ENCODE measurements around the gene EARS2. TPM values are rescaled to one million over a fixed set of nuclear protein-coding genes. Genes with fewer than 3 reads are reported as not detected.

The EARS2 gene
- total and polyA plus RNA-seq, 9 donors: 9.5 to 29.0 (median 18.5) TPM

GRCh38 chr16:23595246-23595950, 38.2 kb upstream of the EARS2 start:
- Histone ChIP-seq H3K36me3 (no peaks in the 10 kb centered on the region), H3K9me3 (no peaks in the 10 kb centered on the region), H3K4me1 (ENCODE audit: insufficient read depth) (peaks cover 7% of the 10 kb centered on the region), H3K4me3 (peak overlapping the region; percentile 99), H3K27ac (peak overlapping the region; percentile 57 to 87), H3K27me3 (no peaks in the 10 kb centered on the region)
- 13 to 18% (median 17%) methylated on average over 34 of the region's 34 CpGs for WGBS, 3 donors
- intact Hi-C loops (cut with DNase I): no loop called here
- DNase-seq: no peak
- no peak for TF ChIP-seq EP300 (IDR thresholded peaks at IDR 0.05)
- TF ChIP-seq POLR2A (IDR thresholded peaks at IDR 0.05): no peak
- TF ChIP-seq, protein P1, sequence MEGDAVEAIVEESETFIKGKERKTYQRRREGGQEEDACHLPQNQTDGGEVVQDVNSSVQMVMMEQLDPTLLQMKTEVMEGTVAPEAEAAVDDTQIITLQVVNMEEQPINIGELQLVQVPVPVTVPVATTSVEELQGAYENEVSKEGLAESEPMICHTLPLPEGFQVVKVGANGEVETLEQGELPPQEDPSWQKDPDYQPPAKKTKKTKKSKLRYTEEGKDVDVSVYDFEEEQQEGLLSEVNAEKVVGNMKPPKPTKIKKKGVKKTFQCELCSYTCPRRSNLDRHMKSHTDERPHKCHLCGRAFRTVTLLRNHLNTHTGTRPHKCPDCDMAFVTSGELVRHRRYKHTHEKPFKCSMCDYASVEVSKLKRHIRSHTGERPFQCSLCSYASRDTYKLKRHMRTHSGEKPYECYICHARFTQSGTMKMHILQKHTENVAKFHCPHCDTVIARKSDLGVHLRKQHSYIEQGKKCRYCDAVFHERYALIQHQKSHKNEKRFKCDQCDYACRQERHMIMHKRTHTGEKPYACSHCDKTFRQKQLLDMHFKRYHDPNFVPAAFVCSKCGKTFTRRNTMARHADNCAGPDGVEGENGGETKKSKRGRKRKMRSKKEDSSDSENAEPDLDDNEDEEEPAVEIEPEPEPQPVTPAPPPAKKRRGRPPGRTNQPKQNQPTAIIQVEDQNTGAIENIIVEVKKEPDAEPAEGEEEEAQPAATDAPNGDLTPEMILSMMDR (IDR thresholded peaks at IDR 0.05): no peak

- H3K4me3 ChIP-seq: no peak overlapping the region
- 93 to 97% (median 94%) methylated on average over 12 of the region's 12 CpGs for WGBS, 3 donors
Measured at GRCh38 chr16:23594186-23594585, 37.0 kb upstream of the EARS2 start.

DNA sequence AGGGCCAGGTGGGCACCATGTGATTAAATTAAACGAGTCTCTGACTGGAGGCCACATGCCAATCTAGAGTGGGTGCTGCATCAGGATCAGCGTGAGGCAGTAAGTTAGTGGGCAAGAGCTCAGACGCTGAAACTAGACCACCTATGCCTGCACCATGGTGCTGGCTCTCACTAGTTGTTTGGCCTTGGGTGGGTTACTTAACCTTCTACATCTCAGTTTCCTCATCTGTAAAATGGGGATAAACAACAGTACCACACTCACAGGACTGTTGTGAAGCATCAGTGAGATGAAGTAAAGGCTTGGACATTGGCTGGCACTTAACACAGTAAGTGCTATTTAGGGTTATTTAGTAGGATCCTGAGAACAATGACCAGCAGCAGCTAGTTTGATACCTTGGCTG, 33.0 kb upstream of the EARS2 start:
- TF ChIP-seq EP300 (IDR thresholded peaks at IDR 0.05) (no peak), POLR2A (IDR thresholded peaks at IDR 0.05) (no peak)
- TF ChIP-seq, protein P1 (IDR thresholded peaks at IDR 0.05): no peak
- peaks cover 6% of the 10 kb centered on the region for H3K4me1 ChIP-seq (ENCODE audit: insufficient read depth)
- H3K9me3 ChIP-seq: no peaks in the 10 kb centered on the region
- H3K36me3 ChIP-seq: no peaks in the 10 kb centered on the region
- H3K27ac ChIP-seq: no peak overlapping the region
- intact Hi-C loops (cut with DNase I): no loop called here
- 75 to 93% (median 91%) methylated on average over 3 of the region's 3 CpGs for WGBS, 3 donors
- no peaks in the 10 kb centered on the region for H3K27me3 ChIP-seq
- DNase-seq: no peak
- H3K4me3 ChIP-seq: no peak overlapping the region

More at GRCh38 chr16:23594186-23594585, 37.0 kb upstream of the EARS2 start:
- no peak overlapping the region for H3K27ac ChIP-seq
- no peaks in the 10 kb centered on the region for H3K27me3 ChIP-seq
- intact Hi-C loops (cut with DNase I): no loop called here
- H3K9me3 ChIP-seq: no peaks in the 10 kb centered on the region
- peaks cover 7% of the 10 kb centered on the region for H3K4me1 ChIP-seq (ENCODE audit: insufficient read depth)
- H3K36me3 ChIP-seq: no peaks in the 10 kb centered on the region
- no peak for DNase-seq
- TF ChIP-seq, protein P1 (IDR thresholded peaks at IDR 0.05): no peak
- TF ChIP-seq POLR2A (IDR thresholded peaks at IDR 0.05) (no peak), EP300 (IDR thresholded peaks at IDR 0.05) (no peak)

GRCh38 chr16:23587726-23588125, 30.6 kb upstream of the EARS2 start:
- TF ChIP-seq EP300 (IDR thresholded peaks at IDR 0.05) (no peak), POLR2A (IDR thresholded peaks at IDR 0.05) (no peak)
- TF ChIP-seq, protein P1 (IDR thresholded peaks at IDR 0.05): no peak
- H3K27ac ChIP-seq: no peak overlapping the region
- H3K9me3 ChIP-seq: no peaks in the 10 kb centered on the region
- no peaks in the 10 kb centered on the region for H3K36me3 ChIP-seq
- intact Hi-C loops (cut with DNase I): no loop called here
- 69 to 72% (median 72%) methylated on average over 5 of the region's 5 CpGs for WGBS, 3 donors
- no peak overlapping the region for H3K4me3 ChIP-seq
- H3K27me3 ChIP-seq: no peaks in the 10 kb centered on the region
- H3K4me1 ChIP-seq (ENCODE audit: insufficient read depth): no peaks in the 10 kb centered on the region
- no peak for DNase-seq

Measured in ovary (tissue), 9 donors.